Jurkat, Clone E6-1 (cell line): Measurements from ENCODE around the gene PEPD.

Experiments
- DNase-seq: peaks from one replicate; pipeline ENCODE4 v3.0.0-alpha.2; 2011; ENCODE audit warnings: low read depth, low spot score
- H3K4me3 ChIP-seq: 2 replicates; pipeline ENCODE4 v1.5.1; 2011; ENCODE audit warnings: mild to moderate bottlenecking, low read length, control low read depth, moderate library complexity

PEPD gene

DNA sequence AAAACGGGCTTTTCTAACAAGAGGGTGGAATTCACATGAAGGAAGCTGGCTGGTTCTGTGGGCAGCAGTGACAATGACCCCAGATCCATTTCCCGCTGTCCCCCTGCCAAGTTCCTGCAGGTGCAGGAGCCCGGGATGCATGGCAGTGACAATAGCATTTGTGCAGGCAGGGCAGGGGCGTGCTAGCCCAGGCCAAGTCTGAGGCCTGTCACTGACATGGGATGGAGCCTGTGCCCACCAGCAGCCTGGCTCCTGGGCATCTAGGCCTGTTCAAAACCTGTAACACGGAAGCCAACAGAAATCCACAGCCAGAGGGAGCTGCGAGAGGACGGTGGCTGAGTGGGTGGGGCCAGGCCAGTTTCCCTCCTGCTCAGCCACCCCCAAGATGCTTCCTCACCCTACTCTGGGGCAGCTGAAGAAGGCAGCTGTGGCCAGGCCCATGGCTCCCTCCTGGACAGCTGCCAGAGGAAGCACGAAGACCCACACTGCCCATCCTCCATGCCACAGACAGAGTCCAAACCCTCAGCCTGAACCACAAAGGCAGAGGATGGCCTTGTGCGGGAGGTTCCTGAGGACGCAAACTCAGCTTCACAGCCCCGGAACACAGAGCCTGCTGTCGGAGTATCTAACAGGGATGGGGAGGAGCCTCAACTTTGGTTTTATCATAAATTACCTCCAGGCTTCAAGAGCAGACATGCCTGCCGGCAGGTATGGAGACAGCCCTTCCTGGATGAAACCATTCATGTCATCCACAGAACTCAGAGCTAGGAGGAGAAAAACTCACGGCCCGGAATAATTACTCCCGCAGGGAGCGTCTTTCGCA lies 74.0 kb downstream of the PEPD start:
- H3K4me3 ChIP-seq: no peak overlapping the region
- no peak for DNase-seq

GRCh38 chr19:33446330-33447293 lies 75.0 kb downstream of the PEPD start:
- H3K4me3 ChIP-seq: no peak overlapping the region
- DNase-seq: no peak

GRCh38 chr19:33445442-33446329 lies 75.9 kb downstream of the PEPD start:
- no peak overlapping the region for H3K4me3 ChIP-seq
- DNase-seq: no peak

DNA sequence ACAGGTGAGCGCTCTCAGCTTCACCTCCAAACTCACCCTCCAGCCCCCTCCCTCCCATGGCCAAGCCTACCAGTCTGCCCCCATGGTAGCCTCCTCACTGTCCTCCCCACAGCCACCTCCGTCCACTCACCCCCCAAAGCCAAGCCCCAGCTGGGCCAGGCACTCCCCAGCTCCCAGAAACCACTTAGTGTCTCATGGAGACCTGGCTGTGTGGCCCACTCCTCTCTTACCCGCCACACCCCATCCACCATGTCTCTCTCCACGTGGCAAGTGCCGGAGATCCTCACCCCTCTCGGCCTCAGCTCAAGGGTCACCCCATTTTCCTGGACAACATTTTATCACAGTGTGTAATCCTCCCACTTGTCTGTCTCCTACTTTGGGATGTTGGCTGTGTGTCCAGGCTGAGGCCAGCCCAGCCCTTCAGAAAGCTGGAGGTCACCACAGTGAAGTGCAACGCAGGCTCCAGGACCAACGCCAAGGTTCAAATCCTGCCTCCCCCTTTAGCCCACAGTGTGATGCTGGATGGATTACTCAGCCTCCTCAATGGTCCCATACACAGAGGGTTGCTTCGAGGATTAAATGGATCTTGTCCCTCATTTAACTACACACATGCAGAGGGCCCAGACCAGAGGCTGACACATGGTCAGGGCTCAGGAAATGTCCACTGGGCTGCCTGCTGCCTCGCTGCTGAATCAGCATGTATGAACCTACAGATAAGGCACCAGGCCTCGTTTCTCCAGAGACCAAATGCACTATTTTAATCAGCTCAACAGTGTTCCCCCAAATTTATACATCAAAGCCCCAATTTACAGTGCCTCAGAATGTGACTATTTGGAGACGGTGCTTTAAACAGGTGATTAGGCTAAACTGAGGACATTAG lies 76.8 kb downstream of the PEPD start:
- H3K4me3 ChIP-seq: no peak overlapping the region
- DNase-seq: no peak

- no peak for DNase-seq
- H3K4me3 ChIP-seq: no peak overlapping the region
Observed at GRCh38 chr19:33443638-33444561, 77.7 kb downstream of the PEPD start.

DNA sequence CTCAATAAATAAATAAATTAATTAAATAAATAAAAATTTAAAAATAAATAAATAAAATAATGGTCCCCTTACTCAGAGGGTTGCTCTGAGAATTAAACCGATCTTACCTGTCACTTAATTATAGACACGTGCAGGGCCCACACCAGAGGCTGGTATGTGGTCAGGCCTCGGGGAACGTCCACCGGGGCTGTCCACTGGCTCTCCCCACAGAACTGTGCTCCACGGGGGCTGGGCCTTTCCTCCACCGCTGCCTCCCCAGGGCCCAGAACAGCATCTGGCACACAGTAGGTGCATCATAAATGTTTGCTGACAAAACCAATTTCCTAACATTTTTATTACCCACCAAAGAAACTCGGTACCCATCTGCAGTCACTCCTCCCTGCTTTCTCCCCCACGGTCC lies 78.9 kb downstream of the PEPD start:
- H3K4me3 ChIP-seq: no peak overlapping the region
- DNase-seq: no peak

- no peak overlapping the region for H3K4me3 ChIP-seq
- DNase-seq: no peak
Observed at GRCh38 chr19:33441828-33442227, 79.8 kb downstream of the PEPD start.

GRCh38 chr19:33441277-33441699 lies 80.3 kb downstream of the PEPD start:
- no peak overlapping the region for H3K4me3 ChIP-seq
- peak; percentile 66 for DNase-seq

- no peak overlapping the region for H3K4me3 ChIP-seq
- DNase-seq: no peak
Observed at GRCh38 chr19:33440682-33441081, 80.9 kb downstream of the PEPD start.

DNA sequence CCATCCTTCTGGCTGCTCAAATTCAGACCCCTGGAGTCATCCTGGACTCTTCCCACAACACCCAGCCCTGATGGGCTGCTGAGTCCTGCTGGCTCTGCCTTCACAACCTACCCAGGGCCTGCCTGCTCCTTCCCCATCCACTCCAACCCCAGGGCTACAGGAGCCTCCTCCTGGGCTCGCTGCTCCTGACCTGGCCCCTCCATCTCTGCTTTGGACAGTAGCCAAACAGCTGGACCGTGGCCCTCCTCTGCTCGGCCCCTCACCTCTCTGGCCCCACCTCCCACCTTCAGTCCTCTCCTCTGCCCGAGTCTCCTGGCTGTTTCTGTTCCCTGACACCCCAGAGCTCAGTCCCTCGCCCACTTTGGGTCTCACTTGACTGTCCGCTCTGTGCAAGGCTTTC lies 81.3 kb downstream of the PEPD start:
- DNase-seq: no peak
- no peak overlapping the region for H3K4me3 ChIP-seq

GRCh38 chr19:33438987-33439781 lies 82.4 kb downstream of the PEPD start:
- no peak for DNase-seq
- H3K4me3 ChIP-seq: no peak overlapping the region

DNA sequence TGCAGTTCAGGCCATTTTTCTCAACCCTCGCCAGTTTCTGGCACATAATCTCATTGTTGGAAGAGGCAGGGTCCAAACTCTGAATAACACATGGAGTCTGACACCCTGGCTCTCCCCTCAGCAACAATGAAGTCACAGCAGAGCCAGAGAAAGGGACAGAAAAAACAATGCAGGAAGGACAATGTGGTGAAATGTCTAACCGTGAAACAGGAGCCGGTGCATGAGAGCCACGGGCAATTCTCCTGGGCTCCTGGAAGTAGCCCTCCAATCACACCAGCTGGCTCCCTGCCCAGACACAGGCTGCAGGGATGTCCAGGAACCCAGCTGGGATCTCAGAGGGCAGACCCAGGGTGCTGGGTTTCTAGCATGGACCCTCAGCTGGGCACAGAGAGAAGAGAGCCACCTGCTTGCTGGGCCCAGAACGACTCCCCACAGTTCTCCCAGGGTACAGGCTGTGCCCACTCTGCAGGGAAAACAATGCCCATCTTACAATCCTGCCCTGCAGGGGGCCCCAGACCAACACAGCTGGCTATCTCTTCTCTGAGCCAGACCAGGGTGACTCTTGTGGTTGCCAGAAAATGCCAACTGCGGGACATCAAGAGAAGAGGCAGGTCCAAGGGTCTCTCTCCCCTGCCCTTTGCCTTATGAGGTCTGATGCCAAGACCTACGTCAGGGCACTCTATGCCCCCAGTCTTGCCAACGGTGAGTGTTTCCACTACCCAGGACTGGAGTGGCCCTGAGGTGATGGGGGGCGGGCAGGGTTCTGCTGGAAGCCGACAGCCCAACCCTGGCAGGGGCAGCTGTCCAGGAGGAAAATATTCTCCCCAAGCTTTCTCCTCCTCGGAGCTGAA lies 83.5 kb downstream of the PEPD start:
- no peak for DNase-seq
- H3K4me3 ChIP-seq: no peak overlapping the region

GRCh38 chr19:33437393-33437820 lies 84.2 kb downstream of the PEPD start:
- DNase-seq: no peak
- H3K4me3 ChIP-seq: no peak overlapping the region

- no peak for DNase-seq
- no peak overlapping the region for H3K4me3 ChIP-seq
Observed at GRCh38 chr19:33436360-33437345, 84.9 kb downstream of the PEPD start.
